SW 1271 (cell line): ENCODE results near the gene CAMK1D.

Source experiments
- DNase-seq, 2 experiments: peaks; one replicate each; lab custom pipeline; 2025; lab: John Stamatoyannopoulos, UW

Gene CAMK1D

DNA sequence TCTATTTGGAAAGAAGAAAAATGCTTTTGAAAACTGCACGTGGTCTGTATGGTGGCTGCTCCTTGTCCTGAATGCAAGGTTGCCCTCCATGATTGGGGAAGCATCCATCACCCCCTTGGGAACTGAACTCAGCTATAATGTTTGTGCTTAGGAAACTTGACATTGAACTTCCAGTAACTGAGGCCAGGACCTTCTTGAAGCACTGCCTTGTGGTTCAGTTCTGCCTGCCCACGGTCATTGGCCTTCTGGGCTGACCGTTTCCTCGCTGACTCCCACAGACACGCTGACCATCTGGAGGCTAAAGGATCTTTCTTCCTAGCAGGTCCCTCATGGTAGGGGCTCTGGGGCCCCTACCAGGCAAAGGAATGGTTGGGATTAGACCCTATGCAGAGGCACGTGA lies 247.8 kb downstream of the CAMK1D start:
- DNase-seq, result no peak

DNA sequence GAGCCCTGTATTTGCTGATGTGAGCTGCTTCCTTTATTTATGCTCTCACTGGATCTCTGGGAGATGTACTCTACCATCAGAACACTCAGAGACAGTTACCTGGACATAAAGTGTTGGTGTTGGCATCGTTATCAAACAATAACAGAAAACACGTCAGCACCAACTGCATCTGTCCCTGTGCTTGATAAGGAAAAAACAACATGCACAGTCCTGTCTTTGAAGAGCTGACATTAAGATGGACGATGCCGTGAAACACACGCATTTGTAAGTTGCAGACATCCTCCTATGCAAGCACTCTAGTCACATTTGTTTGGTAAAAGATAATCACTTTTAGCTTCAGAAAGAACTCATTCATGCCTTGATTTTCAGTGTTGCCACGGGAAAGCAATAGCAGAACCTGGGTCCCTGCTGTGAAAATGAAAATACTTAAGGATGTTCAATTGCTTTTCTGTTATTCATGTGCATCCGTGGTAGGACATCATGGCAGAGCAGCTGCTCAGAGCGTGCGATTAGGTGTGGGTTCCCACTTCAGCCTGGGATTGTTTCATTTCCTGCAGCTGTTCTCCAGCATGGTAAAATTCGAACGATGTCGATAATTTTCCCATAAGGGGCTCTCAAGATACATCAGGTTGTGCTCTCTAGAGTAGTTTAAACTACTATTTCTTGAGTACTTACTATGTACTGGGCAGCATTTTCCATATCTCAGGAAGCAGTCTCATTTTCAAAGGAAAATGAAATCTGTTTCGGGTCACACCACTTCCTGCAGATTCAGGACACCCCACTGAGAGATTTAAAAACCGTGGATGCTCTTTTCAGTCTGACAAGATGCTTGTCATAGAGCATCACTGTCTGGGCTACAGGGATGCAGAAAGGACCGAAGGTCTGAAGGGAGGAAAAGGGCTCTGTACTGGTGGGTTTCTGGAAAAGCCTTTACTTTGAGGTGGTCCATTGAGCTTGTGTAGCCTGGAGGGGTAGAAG lies 248.7 kb downstream of the CAMK1D start:
- DNase-seq, result no peak

DNA sequence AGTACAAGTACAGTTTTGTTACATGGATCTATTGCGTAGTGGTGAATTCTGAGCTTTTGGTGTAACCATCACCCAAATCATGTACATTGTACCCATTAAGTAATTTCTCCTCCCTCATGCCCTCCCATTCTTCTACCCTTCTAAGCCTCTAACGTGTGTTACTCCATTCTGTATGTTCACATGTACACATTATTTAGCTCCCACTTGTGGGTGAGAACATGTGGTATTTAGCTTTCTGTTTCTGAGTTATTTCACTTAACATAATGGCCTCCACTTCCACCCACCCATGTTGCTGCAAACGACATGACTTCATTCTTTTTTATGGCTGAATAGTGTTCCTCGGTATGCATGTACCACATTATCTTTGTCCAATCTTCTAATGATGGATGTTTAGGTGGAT lies 251.3 kb downstream of the CAMK1D start:
- no peak for DNase-seq

DNA sequence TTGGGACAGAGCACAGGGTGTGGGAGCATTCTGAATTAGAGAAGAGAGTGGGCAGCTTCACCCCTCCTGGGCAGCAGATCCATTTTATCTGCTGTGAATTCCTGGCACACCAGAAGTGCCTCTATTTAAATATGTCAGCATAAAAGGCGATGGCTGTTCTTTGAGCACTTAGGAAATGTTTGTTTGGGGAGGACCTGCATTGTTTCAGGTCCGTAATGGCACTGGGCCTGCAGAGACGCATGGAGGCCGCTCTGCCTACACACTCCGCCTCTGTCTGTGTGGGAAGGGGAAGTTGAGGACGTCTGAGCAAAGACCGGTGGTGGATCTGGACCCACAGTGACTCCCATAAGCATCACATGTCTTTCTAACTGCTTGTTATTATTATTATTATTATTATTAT lies 253.2 kb downstream of the CAMK1D start:
- DNase-seq, result no peak

DNA sequence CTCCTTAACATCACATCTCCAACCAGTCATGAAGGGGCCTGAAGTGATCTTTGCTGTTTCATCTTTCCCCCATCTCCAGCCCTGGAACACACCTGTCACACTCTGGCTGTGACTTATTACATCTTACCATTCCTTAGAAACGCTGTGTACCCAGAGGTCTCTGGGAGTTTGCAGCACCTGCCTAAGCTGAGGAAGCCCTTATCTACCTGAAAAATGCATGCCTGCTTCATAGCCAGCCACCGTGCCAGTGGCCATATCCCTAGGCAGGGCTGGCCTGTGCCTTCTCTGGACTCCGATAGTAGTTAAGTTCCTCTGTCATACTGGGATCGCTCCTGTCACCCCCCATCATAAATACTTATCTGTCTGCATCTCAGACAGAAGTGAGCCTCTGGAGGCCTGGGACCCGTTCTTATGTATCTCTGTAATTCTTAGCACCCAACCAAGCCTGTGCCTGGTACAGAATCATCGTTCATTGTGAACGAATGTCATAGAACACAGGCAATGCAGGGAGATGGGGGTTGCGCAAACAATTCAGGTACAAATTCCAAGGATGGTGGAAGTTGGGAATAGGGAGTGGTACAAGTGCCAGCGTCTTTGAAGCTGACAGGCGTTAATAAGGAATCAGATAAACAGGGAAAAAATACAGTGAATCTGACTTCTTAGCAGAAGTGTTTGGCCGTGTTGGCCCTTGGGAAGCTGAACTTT lies 254.6 kb downstream of the CAMK1D start:
- DNase-seq, result no peak

DNA sequence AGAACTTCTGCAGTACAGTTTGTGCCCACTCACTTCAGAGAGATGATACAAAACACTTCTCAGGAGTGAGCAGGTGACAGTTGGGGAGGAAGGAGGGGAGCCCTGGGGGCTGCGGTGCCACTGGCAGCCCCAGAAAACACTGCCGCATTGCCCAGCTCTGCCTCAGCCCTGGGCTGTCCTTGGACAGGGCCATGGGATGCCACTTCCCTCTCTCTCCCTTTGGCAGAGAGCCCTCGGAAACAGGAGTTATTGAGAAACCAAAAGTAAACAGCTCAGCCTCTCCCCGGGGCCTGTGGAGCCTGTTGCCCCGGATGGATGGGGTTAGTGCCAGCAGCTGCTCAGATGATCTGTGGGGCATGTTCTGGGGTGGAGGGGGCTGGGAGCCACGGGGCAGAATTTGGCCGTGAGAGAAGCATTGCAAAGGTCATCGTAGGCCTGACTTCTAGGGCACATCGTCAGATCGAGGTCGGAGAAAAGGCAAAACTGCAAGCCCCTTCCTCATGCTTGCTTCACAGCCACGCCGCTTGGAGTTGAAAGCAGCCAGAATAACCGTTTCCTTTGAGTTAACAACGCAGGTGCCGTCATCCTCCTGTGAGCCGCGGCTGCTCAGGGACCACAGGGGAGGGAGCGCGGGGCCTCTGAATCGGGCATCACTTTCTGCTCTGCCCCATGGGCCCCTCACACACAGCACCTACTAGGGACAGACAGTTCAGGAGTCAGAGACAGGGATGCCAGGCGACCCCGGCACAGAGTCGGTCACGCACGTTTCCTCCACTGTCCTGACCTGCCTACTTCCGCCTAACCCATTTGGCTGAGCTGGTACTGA lies 256.4 kb downstream of the CAMK1D start:
- DNase-seq, result no peak

DNA sequence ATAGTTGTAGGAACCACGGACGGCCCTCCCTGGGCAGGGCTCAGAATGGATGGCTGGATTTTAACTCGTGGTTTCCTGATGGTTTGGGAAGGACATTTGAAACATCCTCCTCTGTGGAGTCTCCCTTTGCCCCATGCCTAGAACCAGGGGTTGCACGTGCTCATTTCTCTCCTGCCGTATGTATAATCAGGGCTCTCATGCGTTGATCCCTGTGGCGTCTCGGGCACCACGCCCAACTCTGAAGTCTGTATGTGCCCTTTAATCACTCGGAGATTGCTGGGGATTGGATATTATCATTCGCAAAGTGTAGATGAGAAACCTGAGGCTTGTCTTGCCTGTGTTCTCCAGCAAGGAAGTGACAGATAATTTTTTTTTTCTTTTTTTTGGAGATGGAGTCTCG lies 257.1 kb downstream of the CAMK1D start:
- no peak for DNase-seq

DNA sequence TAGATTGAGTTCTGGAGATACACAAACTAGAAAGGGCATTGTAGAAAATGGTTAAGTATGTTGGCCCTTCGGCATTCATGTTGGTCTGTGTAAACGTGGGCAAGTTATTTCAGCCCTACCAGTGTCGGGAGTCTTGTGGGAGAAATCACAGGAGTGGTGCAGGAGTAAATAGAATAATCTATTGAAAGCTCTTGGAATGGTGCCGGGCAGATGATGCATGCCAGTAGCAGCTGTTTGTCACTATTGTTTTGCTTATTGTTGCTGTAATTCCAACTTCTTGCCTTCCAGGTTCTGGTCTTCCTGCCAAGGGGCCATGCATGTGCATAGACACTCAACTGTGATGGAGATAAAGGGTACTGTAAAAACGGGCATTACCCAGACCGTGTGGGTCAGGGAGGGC lies 259.4 kb downstream of the CAMK1D start:
- DNase-seq, result no peak

DNA sequence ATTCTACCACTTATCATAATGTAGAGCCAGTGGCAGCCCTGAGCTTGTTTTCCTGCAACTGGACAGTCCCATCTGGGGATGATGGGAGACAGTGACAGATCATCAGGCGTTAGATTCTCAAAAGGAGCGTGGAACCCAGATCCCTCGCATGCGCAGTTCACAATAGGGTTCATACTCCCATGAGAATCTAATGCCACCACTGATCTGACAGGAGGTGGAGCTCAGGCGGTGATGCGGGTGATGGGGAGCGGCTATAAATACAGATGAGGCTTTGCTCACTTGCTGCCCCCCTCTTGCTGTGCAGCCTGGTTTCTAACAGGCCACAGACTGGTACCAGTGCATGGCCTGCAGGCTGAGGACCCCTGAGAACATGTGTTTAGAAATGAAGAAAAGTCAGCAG lies 260.1 kb downstream of the CAMK1D start:
- no peak for DNase-seq

DNA sequence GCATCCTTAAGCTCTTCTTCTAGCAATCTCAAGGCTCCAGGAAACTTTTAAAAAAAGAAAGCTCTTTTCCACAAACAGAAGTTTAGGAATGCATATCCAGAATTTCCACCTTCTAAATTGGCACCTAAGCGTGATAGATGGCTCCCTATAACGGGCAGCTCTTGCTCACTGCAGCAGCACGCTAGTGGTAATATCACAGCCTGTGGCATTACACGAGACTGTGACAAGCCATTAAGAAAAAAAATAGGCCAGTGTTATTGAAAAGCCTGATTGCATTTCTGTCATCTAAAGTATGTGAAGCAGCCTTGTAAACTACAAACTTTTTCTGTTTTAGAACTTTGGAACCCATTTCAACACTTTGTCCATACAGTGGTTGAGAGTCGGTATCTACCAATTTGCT lies 263.8 kb downstream of the CAMK1D start:
- no peak for DNase-seq

DNA sequence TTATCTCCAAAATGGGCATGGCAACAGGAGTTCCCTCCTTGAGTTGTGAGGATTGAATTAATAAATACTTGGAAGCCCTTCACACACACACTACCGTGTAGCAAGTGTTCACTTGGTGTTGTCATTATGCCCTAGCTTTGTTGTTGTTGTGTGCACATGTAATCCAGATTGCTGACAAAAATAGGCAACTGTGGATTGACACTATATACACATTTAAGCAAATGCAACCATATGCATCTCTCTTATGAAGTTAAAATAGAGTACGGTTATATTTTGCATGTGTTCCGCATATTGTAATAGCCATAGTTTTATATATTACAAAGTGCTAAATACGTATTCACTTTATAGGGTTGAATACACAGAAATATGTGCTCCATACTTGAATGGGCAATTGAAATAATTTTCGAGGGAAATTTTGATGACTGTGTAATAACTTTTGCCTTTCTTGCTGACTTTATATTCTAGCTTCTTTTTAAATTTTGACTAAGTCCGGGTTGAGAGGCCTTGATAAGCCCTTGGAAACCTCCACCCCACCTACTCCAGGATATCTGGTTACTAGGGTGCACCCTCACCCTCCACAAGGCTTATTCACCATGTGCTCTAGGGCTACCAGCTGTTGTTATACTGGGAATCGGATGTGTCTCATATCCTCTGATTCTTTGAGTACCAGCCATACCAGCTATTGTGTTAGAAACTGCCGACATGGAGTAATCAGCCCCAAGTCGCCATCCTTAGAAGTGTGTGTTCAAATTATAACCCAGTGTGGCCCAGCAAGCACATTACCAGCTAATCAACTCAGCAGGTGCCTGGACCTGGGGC lies 265.0 kb downstream of the CAMK1D start:
- DNase-seq, result no peak

DNA sequence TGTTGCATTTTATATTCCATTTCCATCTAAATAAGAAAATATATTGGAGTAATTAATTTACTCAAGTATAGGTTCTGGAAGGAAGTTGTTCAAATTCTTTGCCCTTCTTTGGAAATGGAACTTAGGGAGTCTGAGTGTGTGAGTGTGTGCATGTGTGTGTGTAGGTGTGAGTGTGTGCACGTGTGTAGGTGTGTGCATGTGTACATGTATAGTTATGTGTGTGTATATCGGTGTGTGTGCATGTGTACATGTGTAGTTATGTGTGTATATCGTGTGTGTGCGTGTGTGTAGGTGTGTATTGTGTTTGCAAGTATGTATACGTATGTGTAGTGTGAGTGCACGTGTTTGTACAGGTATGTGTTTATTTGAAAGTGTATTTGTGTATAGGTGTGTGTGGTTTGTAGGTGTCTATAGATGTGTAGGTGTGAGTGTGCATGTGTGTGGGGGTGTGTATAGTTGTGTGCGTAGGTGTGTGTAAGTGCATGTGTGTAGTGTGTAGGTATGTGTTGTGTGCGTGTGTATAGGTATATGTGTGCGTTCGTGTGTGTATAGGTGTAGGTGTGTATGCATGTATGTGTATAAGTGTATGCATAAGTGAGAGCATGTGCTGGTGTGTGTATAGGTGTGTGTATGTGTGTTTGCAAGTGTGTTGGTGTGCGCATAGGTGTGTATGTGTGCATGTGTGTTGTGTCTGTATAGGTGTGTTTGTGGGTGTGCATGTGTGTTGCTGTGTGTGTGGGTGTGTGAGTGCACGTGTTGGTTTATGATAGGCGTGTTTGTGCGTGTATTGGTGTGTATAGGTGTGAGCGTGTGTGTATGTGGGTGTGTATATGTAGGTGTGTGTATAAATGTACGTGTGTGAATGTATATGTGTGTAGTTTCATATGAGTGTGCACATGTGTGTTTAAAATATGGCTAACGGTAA lies 266.2 kb downstream of the CAMK1D start:
- no peak for DNase-seq

DNA sequence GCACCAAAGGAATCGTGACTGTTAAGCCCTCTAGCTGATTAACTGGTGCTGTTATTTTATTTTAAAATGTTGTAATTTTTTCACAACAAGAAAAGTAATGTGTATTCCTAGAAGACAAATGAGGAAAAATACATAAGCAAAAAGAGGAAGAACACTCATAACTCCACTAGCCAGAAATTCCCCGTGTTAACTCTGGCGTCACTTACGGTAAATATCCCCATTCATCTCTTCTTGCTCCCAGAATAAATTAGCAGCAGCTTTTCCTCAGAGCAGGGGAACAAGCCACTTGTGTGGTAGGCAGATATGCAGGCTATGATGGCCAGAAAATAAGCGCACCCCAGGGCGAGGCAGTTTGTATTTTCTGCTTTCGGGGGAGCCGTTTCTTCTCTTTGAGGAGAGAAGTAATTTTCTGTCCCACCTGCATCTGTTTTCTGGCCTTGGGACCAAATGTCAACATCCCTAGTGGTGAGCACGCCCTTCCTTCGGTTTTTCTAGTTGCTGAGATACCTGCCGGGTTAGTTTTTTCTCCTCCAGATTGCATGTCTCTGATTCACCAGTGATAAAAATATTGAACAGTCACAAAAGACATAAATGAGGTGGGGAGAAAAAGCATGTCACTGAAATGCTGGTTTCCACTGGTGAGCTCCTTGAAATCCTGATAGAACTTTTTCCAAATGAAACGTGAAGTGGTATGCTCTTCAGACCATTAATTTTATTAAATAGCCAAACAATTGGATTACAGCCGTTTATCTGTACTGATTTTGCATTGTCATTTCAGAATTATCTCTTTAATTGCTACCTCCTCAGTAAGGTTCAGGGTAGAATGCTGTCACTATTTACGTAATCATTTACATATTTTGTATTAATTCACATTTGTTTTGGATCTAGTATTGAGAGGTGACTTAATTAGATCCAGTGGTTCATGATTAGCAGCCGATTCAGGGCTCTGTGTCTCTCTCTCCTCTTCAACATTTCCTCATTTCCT lies 268.1 kb downstream of the CAMK1D start:
- DNase-seq, result no peak

DNA sequence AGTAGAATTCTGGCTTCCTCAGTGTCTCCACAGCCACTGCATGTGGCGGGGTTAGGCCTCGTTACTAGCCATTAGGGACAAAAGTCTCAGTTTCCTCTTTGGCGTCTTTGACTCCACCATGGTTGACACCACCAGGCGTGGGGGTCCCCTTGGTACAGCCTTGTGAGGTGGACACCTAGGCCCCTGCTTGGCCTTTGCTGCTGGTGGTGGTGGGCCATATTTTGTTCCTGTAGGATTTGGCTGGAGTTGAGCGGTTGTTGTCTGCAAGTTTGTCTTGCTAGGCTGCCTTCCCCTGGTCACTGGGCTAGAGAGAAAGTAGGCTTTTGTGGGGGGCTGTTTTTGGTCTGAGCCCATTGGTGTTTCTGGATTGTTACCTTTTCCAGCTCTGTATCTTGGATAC lies 272.7 kb downstream of the CAMK1D start:
- DNase-seq, result no peak

DNA sequence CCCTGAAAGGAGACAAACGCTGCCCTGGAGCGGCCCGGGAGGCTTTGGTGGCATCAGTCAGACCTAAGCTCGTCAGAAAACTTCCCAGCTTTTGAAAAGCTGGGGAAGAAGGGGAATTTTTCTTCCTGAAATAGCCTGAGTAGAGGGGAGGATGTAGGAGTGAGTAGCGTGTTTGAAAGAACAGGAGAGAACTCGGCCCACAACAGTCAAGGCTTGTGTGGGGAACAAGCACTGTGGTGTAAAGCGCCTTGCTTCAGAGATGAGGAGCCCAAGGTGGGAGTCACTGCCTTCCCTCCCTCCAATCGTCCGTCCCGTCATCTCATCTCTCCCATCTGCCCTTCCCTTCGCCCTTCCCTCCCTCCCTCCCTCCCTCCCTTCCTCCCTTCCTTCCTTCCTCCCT lies 273.3 kb downstream of the CAMK1D start:
- no peak for DNase-seq

DNA sequence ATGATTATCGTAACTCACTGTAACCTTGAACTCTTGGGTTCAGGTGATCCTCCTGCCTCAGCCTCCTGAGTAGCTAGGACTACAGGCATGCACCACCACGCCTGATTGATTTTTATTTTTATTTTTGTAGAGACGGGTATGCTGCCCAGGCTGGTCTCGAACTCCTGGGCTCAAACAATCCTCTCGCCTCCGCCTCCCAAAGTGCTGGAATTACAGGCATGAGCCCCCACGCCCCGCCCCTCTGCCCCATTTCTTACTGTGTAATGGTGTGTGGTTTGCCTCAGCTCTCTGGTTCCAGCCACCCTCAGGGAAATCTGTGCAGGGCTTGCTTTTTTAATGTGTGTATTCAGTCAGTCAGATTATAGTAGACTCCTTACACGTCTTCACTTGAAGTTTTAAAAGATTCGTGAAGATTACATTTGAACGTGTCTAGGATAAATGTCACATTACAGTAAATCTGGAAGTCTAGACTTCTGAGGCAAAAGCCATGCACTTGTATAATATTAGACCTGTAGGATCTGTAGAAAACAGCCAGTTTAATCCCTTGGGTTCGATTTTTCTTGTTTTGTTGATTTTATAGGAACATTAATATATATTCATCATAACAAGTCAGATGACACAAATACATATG lies 276.2 kb downstream of the CAMK1D start:
- no peak for DNase-seq

DNA sequence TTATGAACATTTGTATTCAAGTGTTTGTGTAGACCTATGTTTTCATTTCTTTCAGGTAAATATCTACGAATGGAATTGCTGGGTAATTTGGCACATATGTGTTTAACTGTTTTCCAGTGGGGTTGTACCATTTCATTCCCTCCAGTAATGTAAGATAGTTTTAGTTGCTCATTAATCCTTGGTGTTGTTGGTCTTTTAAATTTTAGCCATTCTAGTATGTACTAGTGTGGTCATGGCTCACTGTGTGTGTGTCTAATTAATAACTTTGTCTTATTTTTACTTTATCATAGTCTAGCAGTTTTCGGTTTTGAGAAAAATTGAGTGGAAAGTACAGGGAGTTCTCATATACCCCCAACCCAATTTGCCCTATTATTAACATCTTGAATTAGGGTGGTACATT lies 278.8 kb downstream of the CAMK1D start:
- DNase-seq, result no peak

DNA sequence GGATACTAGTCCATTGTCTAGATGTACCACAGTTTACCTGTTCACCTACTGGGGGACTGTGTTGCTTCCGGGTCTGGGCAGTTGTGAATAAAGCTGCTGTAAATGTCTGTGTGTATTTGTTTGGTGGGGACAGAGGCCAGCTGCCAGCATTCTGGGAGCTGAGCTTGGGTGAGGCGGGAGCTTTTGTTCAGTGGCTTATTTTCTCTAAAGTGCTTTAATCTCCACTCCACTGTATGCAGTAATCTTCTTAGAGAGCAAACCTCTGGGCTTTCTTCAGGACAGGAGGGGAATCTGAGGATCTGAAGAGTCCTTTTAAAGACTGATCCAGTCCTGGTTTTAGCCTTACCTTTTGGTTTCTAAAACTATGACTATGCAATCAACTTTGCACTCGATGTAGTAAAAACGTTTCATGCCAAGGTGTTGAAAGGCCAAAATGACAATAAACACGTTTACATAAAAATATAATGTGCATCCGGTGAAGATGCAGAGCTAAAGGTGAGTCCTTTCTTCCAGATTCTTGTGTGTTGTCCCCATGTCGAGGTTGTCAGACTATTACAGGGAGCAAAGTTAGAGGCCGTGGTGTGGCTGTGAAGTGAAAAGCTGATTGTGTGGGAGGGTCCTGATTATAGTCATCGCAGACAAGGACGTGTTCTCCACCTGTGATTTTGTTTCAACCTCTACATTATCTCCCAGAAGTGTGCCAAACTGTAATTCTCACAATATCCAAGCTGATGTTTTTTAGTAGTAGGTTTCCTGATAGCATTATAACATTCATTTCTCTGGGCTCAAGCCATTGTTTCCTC lies 279.8 kb downstream of the CAMK1D start:
- DNase-seq, result no peak
